WTC11 (cell line): ENCODE data around the gene LIMA1.

Experiments used
- ESRRA ChIP-seq: sonication (generic); formaldehyde crosslinking; IDR thresholded peaks from 2 replicates; pipeline ENCODE4 v1.8.1; 2022; ENCODE audit warnings: mild to moderate bottlenecking, missing genetic modification reagents, borderline replicate concordance
- FOXP1 ChIP-seq: sonication (generic); formaldehyde crosslinking; IDR thresholded peaks from 2 replicates; pipeline ENCODE4 v1.8.0; 2022; ENCODE audit warnings: missing genetic modification reagents, mild to moderate bottlenecking, moderate library complexity, borderline replicate concordance
- TF ChIP-seq, protein P1 (sequence below): fragments of 200-600 bp; IDR thresholded peaks from 2 replicates; pipeline ENCODE4 v1.8.0; 2022; ENCODE audit warnings: antibody characterized with exemption

DNA sequence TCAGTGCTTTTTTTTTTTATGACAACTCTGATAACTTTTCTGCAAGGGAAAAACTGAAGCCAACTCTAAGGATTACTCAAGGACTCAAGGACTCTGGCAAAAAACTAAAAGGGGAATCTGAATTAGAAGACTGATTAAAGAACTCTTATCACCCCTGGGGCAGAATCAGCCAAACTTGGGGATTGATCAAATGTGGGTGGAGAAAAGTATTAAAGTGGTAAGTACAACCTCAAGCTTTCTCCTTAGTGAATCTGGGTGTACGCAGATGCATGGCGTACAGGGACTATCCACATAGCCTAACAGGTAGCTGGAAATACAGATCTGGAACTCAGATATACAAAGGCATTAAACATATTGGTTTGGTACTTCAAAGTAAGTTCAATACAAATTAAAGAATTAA is 7.3 kb downstream of the LIMA1 start:
- TF ChIP-seq, protein P1, sequence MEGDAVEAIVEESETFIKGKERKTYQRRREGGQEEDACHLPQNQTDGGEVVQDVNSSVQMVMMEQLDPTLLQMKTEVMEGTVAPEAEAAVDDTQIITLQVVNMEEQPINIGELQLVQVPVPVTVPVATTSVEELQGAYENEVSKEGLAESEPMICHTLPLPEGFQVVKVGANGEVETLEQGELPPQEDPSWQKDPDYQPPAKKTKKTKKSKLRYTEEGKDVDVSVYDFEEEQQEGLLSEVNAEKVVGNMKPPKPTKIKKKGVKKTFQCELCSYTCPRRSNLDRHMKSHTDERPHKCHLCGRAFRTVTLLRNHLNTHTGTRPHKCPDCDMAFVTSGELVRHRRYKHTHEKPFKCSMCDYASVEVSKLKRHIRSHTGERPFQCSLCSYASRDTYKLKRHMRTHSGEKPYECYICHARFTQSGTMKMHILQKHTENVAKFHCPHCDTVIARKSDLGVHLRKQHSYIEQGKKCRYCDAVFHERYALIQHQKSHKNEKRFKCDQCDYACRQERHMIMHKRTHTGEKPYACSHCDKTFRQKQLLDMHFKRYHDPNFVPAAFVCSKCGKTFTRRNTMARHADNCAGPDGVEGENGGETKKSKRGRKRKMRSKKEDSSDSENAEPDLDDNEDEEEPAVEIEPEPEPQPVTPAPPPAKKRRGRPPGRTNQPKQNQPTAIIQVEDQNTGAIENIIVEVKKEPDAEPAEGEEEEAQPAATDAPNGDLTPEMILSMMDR: no peak
- TF ChIP-seq FOXP1 (CRISPR knock-in tag) (no peak), ESRRA (CRISPR knock-in tag) (no peak)
